Hematopoietic multipotent progenitor cell treated with erythropoietin and hydrocortisone succinate and interleukin-3 and kit ligand, for 6 days (in vitro differentiated cells): Measurements from ENCODE around the gene NDST1.

Experiments used
- DNase-seq: peaks from one replicate; pipeline ENCODE4 v3.0.0-alpha.2; 2015

The NDST1 gene

DNA sequence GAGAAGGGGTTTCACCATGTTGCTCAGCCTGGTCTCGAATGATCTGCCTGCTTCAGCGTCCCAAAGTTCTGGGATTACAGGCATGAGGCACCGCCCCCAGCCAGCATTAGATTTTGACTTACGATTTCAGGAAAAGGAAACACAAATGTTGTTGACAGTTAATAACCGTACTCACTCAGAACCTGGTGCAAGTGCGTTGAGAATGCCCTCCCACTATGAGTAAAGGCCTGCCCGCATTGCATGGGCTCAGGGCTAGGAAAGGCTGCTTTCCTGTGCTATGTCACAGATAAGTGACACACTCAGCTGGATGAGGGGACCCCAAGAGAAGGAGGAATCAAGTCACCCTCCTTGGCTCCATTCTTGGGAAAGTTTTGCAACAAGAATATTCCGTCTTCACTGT is 42.4 kb downstream of the NDST1 start:
- DNase-seq = no peak

- DNase-seq = no peak
Measured at GRCh38 chr5:150551066-150551465, 43.1 kb downstream of the NDST1 start.

DNA sequence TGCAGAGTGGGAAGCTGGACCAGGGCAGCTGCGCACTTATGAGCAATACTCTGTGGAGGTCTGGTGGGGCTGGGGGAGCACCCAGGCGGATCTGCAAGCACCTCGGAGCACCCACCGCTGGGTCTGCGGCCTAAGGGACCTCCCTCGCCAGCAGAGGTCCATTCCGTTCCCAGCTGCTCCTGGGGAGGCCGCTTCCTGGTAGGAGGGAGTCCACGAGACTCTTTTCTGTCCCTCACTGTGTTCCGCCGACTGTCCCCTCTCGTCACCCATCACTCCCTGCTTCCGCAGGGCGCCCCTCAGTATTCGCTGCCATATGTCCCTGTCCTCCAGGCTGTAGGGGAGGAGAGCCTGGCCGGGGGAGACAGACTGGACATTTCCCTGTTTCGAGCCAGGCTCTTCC is 45.5 kb downstream of the NDST1 start:
- DNase-seq = no peak

DNA sequence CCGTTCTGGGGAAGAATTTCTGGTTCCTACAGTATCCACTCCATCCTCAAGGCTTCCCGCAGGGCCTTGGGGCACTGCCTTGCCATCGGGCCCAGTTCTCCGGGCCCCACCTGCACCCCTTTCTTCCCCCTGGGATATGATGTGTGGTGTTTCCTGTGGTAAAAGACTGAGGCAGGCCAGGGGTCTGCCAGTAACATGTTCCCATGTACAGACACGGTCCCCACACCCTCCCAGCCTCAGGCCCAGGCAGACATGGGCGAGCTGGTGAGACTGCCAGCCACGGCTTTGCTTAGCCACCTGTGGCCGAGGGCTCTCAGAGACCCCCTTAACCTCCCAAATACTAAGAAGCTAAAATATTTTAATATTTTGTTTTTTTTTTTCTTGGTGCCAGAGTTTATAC is 46.0 kb downstream of the NDST1 start:
- DNase-seq = no peak

DNA sequence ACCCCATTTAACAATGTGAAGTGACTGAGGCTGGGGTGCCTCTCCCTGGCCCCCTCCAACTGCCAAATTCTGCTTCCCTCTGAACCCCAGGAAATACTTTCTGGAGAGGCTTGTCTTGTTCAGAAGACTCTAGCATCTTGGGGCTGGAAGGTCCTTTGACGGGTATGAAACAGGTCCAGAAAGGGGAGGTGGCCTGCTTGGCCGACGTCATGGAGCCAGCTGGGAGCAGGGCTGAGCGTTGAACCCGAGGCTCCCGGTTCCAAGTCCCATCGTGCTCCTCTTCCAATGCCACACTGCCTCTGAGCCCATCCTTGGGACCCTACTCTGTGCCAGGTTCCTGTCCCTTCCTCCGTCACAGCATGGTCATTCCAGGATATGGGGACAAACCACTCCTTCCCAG is 46.9 kb downstream of the NDST1 start:
- DNase-seq = no peak

DNA sequence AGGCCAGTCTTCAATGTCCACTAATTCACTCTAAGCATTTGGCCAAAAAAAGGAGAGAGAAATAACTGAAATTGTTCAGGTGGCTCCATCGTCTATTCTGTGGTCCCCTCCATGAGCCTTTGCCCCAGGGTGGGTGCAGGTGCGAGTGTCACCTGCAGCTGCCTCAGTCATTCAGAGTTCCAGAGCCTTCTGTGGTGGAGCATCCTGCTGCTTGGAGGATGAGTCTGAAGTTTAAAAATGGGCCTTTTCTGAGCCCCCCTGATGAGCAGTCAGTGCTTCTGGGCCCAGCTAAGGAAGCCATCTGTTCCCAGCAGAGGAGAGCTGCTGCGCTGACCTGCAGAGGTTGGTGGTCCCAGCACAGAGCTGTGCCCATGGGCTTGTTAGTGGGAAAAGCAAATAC is 48.2 kb downstream of the NDST1 start:
- DNase-seq = no peak

DNA sequence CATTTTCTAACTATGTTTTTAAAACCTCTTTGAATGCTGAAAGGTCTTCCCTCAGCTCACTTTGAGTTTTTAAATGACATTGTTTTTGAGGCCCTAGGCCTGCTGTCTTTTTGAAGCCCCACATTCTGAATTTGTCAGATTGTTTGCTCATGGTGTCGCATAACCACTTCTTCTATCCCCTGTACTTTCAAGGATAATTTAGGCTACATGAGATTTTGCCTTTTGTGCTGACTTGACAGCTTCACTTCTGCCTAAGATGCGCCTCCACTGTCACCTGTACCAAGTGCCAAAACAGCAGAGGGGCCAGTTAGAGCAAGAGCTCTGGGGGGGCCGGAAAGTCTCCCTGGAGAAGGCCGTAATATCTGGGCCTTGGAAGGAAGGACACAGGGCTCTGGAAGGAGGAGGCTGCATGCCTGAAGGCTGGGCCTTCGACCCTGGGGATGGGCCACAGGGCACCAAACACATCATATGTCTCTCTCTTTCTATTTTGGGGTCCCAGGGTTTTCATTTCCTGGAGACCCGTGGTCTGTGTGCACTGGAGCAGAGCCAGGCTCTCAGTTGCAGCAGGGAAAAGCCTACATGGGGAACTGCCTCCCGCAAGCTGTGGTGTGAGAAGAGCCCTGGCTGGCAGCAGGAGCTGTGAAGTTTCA is 49.1 kb downstream of the NDST1 start:
- DNase-seq = no peak

- DNase-seq = no peak
Measured at GRCh38 chr5:150557509-150557872, 49.6 kb downstream of the NDST1 start.

GRCh38 chr5:150558088-150558621 is 50.2 kb downstream of the NDST1 start:
- no peak for DNase-seq

GRCh38 chr5:150559088-150559487 is 51.2 kb downstream of the NDST1 start:
- no peak for DNase-seq

- DNase-seq = no peak
Measured at GRCh38 chr5:150559701-150560100, 51.8 kb downstream of the NDST1 start.

- peak; percentile 94 for DNase-seq
Measured at GRCh38 chr5:150560401-150561191, 52.7 kb downstream of the NDST1 start.

- no peak for DNase-seq
Measured at GRCh38 chr5:150561192-150561512, 53.2 kb downstream of the NDST1 start.

DNA sequence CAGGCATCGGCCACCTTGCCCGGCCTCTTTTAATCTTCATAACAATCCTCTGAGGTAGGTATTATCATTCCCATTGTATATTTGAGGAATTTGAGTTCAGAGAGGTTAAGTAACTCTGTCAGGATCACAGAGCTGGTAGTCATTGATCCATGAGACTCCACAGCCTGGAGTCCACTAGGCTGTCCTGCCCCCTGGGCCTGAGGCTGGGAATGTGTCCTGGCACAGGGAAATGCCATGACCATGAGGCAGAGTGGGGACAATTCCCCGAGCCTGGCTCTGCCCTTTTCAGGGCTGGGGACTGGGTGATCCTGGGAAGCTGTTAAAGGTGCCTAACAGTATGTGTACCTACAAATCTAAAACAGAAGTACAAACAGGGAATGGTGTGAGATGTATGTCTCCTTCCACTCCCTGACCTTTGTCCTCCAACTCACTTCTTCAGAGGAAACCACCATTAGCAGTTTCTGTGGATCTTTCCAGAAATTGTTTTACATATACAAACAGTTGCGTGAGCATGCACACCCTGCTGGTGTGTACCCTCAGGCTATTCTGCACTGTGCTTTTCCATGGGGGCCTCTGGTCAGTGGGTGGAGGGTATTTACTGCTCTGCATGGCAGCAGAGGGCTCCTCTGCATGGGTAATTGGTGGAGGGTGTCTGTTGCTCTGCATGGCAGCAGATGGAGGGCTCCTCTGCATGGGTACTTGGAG is 53.8 kb downstream of the NDST1 start:
- DNase-seq = no peak

DNA sequence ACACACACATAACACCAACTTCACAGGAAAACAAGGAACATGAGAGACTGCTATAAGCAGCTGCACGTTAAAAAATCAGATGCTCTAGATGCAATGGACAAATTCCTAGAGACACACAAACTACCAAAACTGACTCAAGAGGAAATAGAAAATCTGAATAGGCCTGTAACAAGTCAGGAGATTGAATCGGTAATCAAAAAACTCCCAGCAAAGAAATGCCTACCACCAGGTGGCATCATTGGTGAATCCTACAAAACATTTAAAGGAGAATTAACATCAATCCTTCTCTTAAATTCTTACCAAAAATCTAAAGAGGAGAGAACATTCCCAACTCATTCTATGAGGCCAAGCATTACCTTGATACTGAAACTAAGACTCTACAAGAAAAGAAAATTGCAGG is 54.9 kb downstream of the NDST1 start:
- peak; percentile 75 for DNase-seq

DNA sequence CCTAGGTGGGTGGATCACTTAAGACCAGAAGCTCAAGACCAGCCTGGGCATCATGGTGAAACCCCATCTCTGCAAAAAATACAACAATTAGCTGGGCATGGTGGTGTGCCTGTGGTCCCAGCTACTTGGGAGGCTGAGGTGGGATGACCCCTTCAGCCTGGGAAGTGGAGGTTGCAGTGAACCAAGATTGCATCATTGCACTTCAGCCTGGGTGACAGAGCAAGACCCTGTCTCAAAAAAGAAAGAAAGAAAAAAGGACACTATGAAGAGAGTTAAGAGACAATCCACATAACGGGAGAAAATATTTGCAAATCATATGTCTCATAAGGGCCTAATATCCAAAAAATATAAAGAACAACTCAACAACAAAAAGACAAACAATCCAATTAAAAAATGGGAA is 57.9 kb downstream of the NDST1 start:
- no peak for DNase-seq

DNA sequence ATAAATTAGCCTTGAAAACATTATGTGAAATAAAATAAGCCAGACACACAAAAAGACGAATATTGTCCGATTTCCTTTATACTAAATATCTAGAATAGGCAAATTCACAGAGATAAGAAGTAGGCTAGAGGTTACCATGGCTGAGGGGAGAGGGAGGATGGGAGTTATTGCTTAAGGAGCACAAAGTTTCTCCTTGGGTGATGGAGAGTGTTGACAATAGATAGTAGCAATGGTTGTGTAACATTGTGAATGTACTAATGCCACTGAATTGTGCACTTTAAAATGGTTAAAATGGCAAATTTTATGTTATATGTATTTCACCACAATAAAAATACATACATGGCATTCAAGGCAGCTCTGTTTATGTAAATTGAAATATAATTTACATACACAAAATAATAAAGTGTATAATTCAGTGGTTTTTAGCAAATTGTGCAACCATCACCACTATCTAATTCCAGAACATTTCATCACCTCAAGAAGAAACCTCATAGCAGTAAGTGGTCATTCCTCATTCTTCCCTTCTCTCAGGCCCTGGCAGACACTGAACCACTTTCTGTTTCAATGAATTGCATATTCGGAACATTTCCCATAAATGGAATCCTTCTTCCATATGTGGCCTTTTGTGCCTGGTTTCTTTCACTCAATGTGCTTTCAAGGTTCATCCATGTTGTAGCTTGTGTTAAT is 59.2 kb downstream of the NDST1 start:
- DNase-seq = peak; percentile 64

- no peak for DNase-seq
Measured at GRCh38 chr5:150568663-150569062, 60.7 kb downstream of the NDST1 start.

GRCh38 chr5:150570333-150570732 is 62.4 kb downstream of the NDST1 start:
- DNase-seq = no peak

GRCh38 chr5:150571836-150572235 is 63.9 kb downstream of the NDST1 start:
- no peak for DNase-seq

- no peak for DNase-seq
Measured at GRCh38 chr5:150573216-150573615, 65.3 kb downstream of the NDST1 start.

- no peak for DNase-seq
Measured at GRCh38 chr5:150573867-150574817, 66.2 kb downstream of the NDST1 start.
